Activated naive CD4-positive, alpha-beta T cell treated with anti-CD3 and anti-CD28 coated beads, Interleukin-2, amount 50 U/mL, for 72 hours (primary cell): Measurements from ENCODE around the gene SLC22A6. TPM values are rescaled to one million over a fixed set of nuclear protein-coding genes. Genes with fewer than 3 reads are reported as not detected.
"Not testable (repeated sequence)": the region's sequence is repeated elsewhere in the genome, so short reads cannot be mapped to it uniquely, and the experiment has no call there.

Experiments used
- ATAC-seq, 2 donors: fragments of 150-1000 bp; cut with Tn5 transposase; 2 replicates each; pipeline ENCODE4 v1.10.0; 2021; ENCODE audit warnings: mild to moderate bottlenecking in 2 of 2, moderate library complexity in 2 of 2
- DNase-seq, 2 donors: peaks; one replicate each; pipeline ENCODE4 v3.0.0; 2021 to 2022; ENCODE audit warnings: low spot score in 2 of 2
- H3K27ac Mint-ChIP-seq, 2 donors: one replicate each; pipeline ENCODE4 v1.8.0; 2022; ENCODE audit warnings: mild to moderate bottlenecking in 2 of 2, mixed read lengths in 2 of 2
- H3K36me3 Mint-ChIP-seq, 2 donors: one replicate each; pipeline ENCODE4 v1.8.0; 2022; ENCODE audit warnings: mixed read lengths in 2 of 2
- H3K9me3 Mint-ChIP-seq, 2 donors: one replicate each; pipeline ENCODE4 v1.8.0; 2022; ENCODE audit warnings: mixed read lengths in 2 of 2
- total RNA-seq, 2 donors: library from RNA; stranded (reverse); gene quantifications; one replicate each; pipeline ENCODE4 v1.2.3, GENCODE V29; 2022

The SLC22A6 gene
- total RNA-seq, 2 donors from 2014 or later = not detected

GRCh38 chr11:62957147-62957546 is 27.6 kb downstream of the SLC22A6 start:
- H3K27ac Mint-ChIP-seq = no peak overlapping the region
- ATAC-seq (no peak), DNase-seq (no peak)
- H3K36me3 Mint-ChIP-seq = no peaks in the 10 kb centered on the region
- no peaks in the 10 kb centered on the region for H3K9me3 Mint-ChIP-seq

GRCh38 chr11:62954478-62954877 is 30.3 kb downstream of the SLC22A6 start:
- Mint-ChIP-seq H3K36me3 (no peaks in the 10 kb centered on the region), H3K9me3 (no peaks in the 10 kb centered on the region), H3K27ac (no peak overlapping the region)
- DNase-seq (no peak), ATAC-seq (no peak)

- no peak overlapping the region for H3K27ac Mint-ChIP-seq
- DNase-seq (no peak), ATAC-seq (no peak)
- H3K9me3 Mint-ChIP-seq = no peaks in the 10 kb centered on the region
- H3K36me3 Mint-ChIP-seq = no peaks in the 10 kb centered on the region
Observed at GRCh38 chr11:62953811-62954210, 31.0 kb downstream of the SLC22A6 start.

- H3K9me3 Mint-ChIP-seq = no peaks in the 10 kb centered on the region
- no peaks in the 10 kb centered on the region for H3K36me3 Mint-ChIP-seq
- DNase-seq = no peak
- ATAC-seq = no peak
- H3K27ac Mint-ChIP-seq = peak overlapping the region in 1 of 2 donors; percentile 48
Observed at GRCh38 chr11:62948765-62949320, 35.9 kb downstream of the SLC22A6 start.

- H3K27ac Mint-ChIP-seq, DNase-seq, H3K36me3 Mint-ChIP-seq, ATAC-seq, H3K9me3 Mint-ChIP-seq: not testable (repeated sequence)
Observed at GRCh38 chr11:62945538-62945937, 39.2 kb downstream of the SLC22A6 start.

- ATAC-seq = peak in 1 of 2 donors; percentile 22
- Mint-ChIP-seq H3K36me3 (peaks cover 6 to 10% of the 10 kb centered on the region in 2 donors), H3K9me3 (peaks cover 7 to 11% of the 10 kb centered on the region in 2 donors)
- not testable (repeated sequence) for H3K27ac Mint-ChIP-seq, DNase-seq
Observed at GRCh38 chr11:62937528-62937927, 47.2 kb downstream of the SLC22A6 start.

GRCh38 chr11:62934496-62934785 is 50.3 kb downstream of the SLC22A6 start:
- peaks cover 7 to 11% of the 10 kb centered on the region in 2 donors for H3K9me3 Mint-ChIP-seq
- ATAC-seq = no peak
- no peak for DNase-seq
- no peak overlapping the region for H3K27ac Mint-ChIP-seq
- peaks cover 6 to 10% of the 10 kb centered on the region in 2 donors for H3K36me3 Mint-ChIP-seq

GRCh38 chr11:62933750-62934495 is 50.8 kb downstream of the SLC22A6 start:
- ATAC-seq = no peak
- no peak for DNase-seq
- Mint-ChIP-seq H3K36me3 (peaks cover 6 to 10% of the 10 kb centered on the region in 2 donors), H3K9me3 (peaks cover 7 to 11% of the 10 kb centered on the region in 2 donors), H3K27ac (no peak overlapping the region)

- no peak for DNase-seq
- peaks cover 6 to 10% of the 10 kb centered on the region in 2 donors for H3K36me3 Mint-ChIP-seq
- H3K9me3 Mint-ChIP-seq = peaks cover 7 to 11% of the 10 kb centered on the region in 2 donors
- H3K27ac Mint-ChIP-seq = peak overlapping the region in 1 of 2 donors; percentile 58
- ATAC-seq = no peak
Observed at GRCh38 chr11:62933285-62933684, 51.5 kb downstream of the SLC22A6 start.

GRCh38 chr11:62931499-62932278 is 53.1 kb downstream of the SLC22A6 start:
- DNase-seq (no peak), ATAC-seq (no peak)
- Mint-ChIP-seq H3K9me3 (no peaks in the 10 kb centered on the region), H3K27ac (no peak overlapping the region), H3K36me3 (no peaks in the 10 kb centered on the region)

- H3K27ac Mint-ChIP-seq = no peak overlapping the region
Observed at GRCh38 chr11:62930666-62931065, 54.1 kb downstream of the SLC22A6 start.

GRCh38 chr11:62930157-62930556 is 54.6 kb downstream of the SLC22A6 start:
- ATAC-seq (no peak), DNase-seq (no peak)
- H3K36me3 Mint-ChIP-seq = no peaks in the 10 kb centered on the region
- no peaks in the 10 kb centered on the region for H3K9me3 Mint-ChIP-seq
- no peak overlapping the region for H3K27ac Mint-ChIP-seq

More at GRCh38 chr11:62930666-62931065, 54.1 kb downstream of the SLC22A6 start:
- ATAC-seq = no peak
- no peaks in the 10 kb centered on the region for H3K36me3 Mint-ChIP-seq
- DNase-seq = no peak
- no peaks in the 10 kb centered on the region for H3K9me3 Mint-ChIP-seq

GRCh38 chr11:62928011-62928410 is 56.8 kb downstream of the SLC22A6 start:
- ATAC-seq (no peak), DNase-seq (no peak)
- Mint-ChIP-seq H3K27ac (no peak overlapping the region), H3K9me3 (no peaks in the 10 kb centered on the region), H3K36me3 (no peaks in the 10 kb centered on the region)

GRCh38 chr11:62926680-62927455 is 57.9 kb downstream of the SLC22A6 start:
- Mint-ChIP-seq H3K9me3 (no peaks in the 10 kb centered on the region), H3K36me3 (no peaks in the 10 kb centered on the region), H3K27ac (no peak overlapping the region)
- ATAC-seq = no peak
- DNase-seq = no peak
